Measurements from ENCODE around the gene TNP2. TPM values are rescaled to one million over a fixed set of nuclear protein-coding genes. Genes with fewer than 3 reads are reported as not detected.

TNP2 gene
- total RNA-seq, 1 donor from 2014 or later: not detected

DNA sequence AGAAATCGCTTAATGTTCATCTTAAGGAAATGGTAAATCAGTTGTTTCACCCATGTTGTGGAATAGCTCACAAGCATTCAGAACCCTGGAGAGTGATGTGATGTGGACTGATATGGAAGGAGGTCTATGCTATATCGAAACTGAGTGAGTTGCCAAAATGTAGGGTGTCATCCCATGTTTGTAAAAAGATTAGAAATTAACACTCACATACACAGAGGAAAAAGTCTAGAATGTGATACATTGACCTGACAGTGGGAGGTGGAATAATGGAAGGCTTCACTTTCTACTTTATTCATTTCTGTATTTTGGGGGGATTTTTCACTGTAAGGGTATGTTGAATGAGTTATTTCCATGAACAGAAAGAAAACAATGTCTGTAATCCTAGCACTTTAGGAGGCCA, 16.7 kb upstream of the TNP2 start:
- H3K27me3 ChIP-seq: no peaks in the 10 kb centered on the region
- TF ChIP-seq, protein P1, sequence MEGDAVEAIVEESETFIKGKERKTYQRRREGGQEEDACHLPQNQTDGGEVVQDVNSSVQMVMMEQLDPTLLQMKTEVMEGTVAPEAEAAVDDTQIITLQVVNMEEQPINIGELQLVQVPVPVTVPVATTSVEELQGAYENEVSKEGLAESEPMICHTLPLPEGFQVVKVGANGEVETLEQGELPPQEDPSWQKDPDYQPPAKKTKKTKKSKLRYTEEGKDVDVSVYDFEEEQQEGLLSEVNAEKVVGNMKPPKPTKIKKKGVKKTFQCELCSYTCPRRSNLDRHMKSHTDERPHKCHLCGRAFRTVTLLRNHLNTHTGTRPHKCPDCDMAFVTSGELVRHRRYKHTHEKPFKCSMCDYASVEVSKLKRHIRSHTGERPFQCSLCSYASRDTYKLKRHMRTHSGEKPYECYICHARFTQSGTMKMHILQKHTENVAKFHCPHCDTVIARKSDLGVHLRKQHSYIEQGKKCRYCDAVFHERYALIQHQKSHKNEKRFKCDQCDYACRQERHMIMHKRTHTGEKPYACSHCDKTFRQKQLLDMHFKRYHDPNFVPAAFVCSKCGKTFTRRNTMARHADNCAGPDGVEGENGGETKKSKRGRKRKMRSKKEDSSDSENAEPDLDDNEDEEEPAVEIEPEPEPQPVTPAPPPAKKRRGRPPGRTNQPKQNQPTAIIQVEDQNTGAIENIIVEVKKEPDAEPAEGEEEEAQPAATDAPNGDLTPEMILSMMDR (IDR thresholded peaks at IDR 0.05): no peak
- no peak for ATAC-seq

DNA sequence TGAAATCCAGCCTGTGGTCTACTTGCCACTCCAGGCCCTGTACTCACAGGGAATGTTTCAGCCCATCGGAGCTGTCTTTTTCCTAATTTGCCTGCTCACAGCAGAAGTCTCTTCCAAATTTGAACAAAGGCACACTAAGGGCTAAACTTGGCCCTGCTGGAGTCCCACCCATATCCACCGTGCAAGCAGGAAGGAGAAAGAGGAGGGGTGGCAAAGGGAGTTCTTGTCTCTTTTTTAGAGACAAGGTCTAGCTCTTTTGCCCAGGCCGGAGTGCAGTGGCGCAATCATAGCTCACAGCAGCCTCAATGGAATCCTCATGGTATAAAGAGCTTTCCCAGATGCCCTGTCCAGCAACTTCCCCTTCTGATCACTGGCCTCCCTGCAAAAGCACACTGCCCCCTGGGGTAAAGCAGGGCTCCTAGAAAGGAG, 14.7 kb upstream of the TNP2 start:
- Histone ChIP-seq H3K4me1 (no peaks in the 10 kb centered on the region), H3K27me3 (no peaks in the 10 kb centered on the region), H3K27ac (no peak overlapping the region), H3K36me3 (no peaks in the 10 kb centered on the region), H3K9me3 (no peaks in the 10 kb centered on the region), H3K4me3 (no peak overlapping the region)
- intact Hi-C loops (cut with DNase I): no loop called here
- TF ChIP-seq, protein P1 (IDR thresholded peaks at IDR 0.05): no peak
- ATAC-seq: peak; percentile 63
- DNase-seq: no peak

More for the DNA sequence above, 16.7 kb upstream of the TNP2 start:
- intact Hi-C loops (cut with DNase I): no loop called here
- no peak for DNase-seq
- no peaks in the 10 kb centered on the region for H3K4me1 ChIP-seq
- H3K36me3 ChIP-seq: no peaks in the 10 kb centered on the region
- H3K9me3 ChIP-seq: no peaks in the 10 kb centered on the region
- no peak overlapping the region for H3K4me3 ChIP-seq
- H3K27ac ChIP-seq: no peak overlapping the region

DNA sequence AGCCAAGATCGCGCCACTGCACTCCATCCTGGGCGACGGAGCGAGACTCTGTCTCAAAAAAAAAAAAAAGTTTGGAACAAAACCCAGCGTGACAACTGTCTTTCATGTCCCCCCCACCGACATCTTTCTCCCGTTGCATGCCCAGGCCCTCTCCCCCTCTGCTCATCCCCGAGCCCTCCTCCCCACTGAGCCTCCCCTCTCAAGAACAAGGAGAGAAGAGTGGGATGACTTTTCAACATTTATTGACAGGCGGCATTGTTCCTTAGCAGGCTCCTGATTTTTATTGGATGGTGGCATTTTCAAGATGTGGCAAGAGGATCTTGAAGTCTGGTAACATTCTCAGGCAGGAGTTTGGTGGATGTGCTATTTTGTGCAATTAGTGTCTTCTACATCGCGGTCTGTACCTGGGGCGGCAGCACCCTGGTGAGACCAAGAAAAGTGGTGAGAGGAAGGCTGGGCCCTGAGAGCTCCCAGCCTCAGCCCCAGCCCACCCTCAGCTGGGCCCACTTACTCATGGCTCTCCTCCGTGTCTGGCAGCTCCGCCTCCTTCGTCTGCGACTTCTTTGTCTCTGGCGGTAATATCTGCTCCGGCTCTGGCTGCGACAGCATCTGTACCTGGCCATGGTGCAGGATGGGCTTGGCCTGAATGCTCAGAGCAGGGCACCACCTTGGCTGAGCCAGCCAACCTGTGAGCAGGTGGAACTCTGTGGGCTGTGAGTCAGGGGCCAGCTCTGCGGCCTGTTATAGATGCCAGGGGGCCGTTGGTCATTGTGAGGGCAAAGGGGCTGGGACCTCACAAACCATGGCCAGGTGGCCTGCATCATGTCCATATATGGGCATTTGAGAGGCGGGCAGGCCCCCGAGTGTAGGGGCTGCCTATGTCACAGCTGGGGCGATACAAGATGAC, 11.7 kb upstream of the TNP2 start, which contains the start of gene PRM1:
PRM1 (minus strand) TSS at position 715 of the 907 bp plus-strand sequence; CDS start at position 623, 92 bp downstream.
- no peaks in the 10 kb centered on the region for H3K36me3 ChIP-seq
- no peaks in the 10 kb centered on the region for H3K27me3 ChIP-seq
- ATAC-seq (no peak), DNase-seq (no peak)
- TF ChIP-seq, protein P1 (IDR thresholded peaks at IDR 0.05): no peak
- intact Hi-C loops (cut with DNase I): no loop called here
- H3K9me3 ChIP-seq: no peaks in the 10 kb centered on the region
- no peaks in the 10 kb centered on the region for H3K4me1 ChIP-seq
- H3K4me3 ChIP-seq: no peak within 1 kb of the TSS
- no peak within 1 kb of the TSS for H3K27ac ChIP-seq

DNA sequence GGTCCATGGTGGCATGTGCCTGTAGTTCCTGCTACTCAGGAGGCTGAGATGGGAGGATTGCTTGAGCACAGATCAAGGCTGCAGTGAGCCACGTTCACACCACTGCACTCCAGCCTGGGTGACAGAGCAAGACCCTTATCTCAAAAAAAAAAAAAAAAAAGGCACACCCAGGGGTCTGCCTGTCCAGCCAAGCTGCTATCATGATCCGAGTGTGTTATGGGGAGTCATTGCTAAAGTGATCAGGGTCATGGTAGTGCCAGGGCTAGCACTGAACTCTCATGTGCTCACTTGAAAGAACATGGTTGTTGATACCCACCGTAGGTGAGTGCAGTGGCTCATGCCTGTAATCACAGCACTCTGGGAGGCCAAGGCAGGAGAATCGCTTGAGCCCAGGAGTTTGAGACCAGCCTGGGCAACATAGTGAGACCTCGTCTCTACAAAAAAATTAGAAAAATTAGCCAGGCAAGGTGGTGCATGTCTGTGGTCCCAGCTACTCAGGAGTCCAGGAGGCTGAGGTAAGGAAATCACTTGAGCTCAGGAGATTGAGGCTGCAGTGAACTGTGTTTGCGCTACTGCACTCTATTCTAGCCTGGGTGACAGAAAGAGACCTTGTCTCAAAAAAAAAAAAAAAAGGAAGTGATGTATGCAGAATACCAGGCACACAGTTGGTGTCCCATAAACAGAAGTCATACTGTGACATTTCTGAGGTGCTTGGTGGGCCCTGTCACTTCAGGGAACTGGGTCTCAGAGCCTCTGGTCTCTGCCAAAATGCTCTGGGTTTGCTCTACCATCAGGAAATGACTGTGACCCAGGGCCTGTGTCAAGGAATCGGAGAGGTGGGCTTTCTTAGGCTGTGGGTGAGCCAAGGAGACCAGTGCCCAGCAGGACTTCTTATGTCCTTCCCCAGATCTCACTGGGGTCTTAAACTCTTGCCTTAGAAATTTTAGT, 9.8 kb upstream of the TNP2 start:
- H3K27me3 ChIP-seq: no peaks in the 10 kb centered on the region
- TF ChIP-seq, protein P1 (IDR thresholded peaks at IDR 0.05): no peak
- no peaks in the 10 kb centered on the region for H3K4me1 ChIP-seq
- H3K4me3 ChIP-seq: no peak overlapping the region
- DNase-seq (no peak), ATAC-seq (no peak)
- H3K27ac ChIP-seq: no peak overlapping the region
- intact Hi-C loops (cut with DNase I): no loop called here
- H3K36me3 ChIP-seq: no peaks in the 10 kb centered on the region
- no peaks in the 10 kb centered on the region for H3K9me3 ChIP-seq

DNA sequence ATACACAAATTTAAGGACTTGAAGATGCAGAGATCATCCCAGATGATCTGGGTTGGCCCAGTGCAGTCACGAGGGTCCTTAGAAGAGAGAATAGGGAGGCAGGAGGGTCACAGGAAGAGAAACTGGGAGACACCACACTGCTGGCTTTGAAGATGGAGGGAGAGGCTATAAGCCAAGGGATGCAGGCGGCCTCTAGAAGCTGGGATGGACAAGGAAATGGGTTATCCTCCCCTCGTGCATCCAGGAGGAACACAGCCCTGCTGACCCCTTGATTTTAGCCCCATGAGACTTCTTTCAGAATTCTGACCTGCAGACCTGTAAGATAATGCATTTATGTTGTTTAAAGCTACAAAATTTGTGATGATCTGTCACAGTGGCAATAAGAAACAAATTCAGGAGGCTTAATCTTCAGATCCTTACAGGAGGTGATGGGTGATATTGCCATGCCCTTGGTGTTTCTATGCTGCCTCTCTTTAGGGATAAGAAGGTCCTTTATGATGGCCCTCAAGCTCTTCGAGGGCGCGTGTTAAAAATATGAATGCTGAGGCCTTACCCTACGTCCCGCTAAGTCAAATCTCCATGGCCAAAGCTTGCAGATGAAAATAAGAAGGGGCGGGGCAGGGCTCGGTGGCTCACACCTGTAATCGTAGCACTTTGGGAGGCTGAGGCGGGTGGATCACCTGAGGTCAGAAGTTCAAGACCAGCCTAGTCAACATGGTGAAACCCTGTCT, 8.6 kb upstream of the TNP2 start:
- Histone ChIP-seq H3K4me1 (no peaks in the 10 kb centered on the region), H3K27ac (no peak overlapping the region), H3K27me3 (no peaks in the 10 kb centered on the region), H3K9me3 (no peaks in the 10 kb centered on the region), H3K4me3 (no peak overlapping the region), H3K36me3 (no peaks in the 10 kb centered on the region)
- TF ChIP-seq, protein P1 (IDR thresholded peaks at IDR 0.05): no peak
- intact Hi-C loops (cut with DNase I): no loop called here
- DNase-seq: no peak
- no peak for ATAC-seq

Data from upper lobe of right lung (tissue), 1 donor.